Stimulated activated CD4-positive, alpha-beta T cell treated with anti-CD3 and anti-CD28 coated beads, Interleukin-2, amount 100 ng/mL, for 4 hours (primary cell): ENCODE measurements around the gene PARD3B.

Experiments
- DNase-seq: peaks from one replicate; pipeline ENCODE4 v3.0.0-alpha.2; 2020; ENCODE audit warnings: low read depth

PARD3B gene

GRCh38 chr2:204544961-204545860 lies at the start of gene PARD3B:
TSS of gene PARD3B (plus strand) at chr2:204545475. CDS start at chr2:204546000, 525 bp downstream.
- no peak for DNase-seq

- DNase-seq: no peak
Observed at GRCh38 chr2:204496779-204497178, 48.5 kb upstream of the PARD3B start.

GRCh38 chr2:204497855-204498254 lies 47.4 kb upstream of the PARD3B start:
- no peak for DNase-seq

- DNase-seq: no peak
Observed at GRCh38 chr2:204498291-204498690, 47.0 kb upstream of the PARD3B start.

GRCh38 chr2:204503869-204504268 lies 41.4 kb upstream of the PARD3B start:
- DNase-seq: no peak

- no peak for DNase-seq
Observed at GRCh38 chr2:204504594-204504993, 40.7 kb upstream of the PARD3B start.

GRCh38 chr2:204505488-204505887 lies 39.8 kb upstream of the PARD3B start:
- no peak for DNase-seq

GRCh38 chr2:204505946-204506345 lies 39.3 kb upstream of the PARD3B start:
- DNase-seq: no peak

GRCh38 chr2:204507636-204508035 lies 37.6 kb upstream of the PARD3B start:
- no peak for DNase-seq

- DNase-seq: no peak
Observed at GRCh38 chr2:204510709-204511420, 34.4 kb upstream of the PARD3B start.

GRCh38 chr2:204514439-204514838 lies 30.8 kb upstream of the PARD3B start:
- DNase-seq: no peak

GRCh38 chr2:204515416-204515815 lies 29.9 kb upstream of the PARD3B start:
- DNase-seq: no peak

- no peak for DNase-seq
Observed at GRCh38 chr2:204517154-204517553, 28.1 kb upstream of the PARD3B start.

- DNase-seq: no peak
Observed at GRCh38 chr2:204529795-204530463, 15.3 kb upstream of the PARD3B start.

GRCh38 chr2:204530464-204530805 lies 14.8 kb upstream of the PARD3B start:
- DNase-seq: no peak

- DNase-seq: no peak
Observed at GRCh38 chr2:204533629-204534370, 11.5 kb upstream of the PARD3B start.

- no peak for DNase-seq
Observed at GRCh38 chr2:204535356-204535755, 9.9 kb upstream of the PARD3B start.

GRCh38 chr2:204535764-204536163 lies 9.5 kb upstream of the PARD3B start:
- no peak for DNase-seq

- DNase-seq: no peak
Observed at GRCh38 chr2:204538182-204539018, 6.9 kb upstream of the PARD3B start.

- no peak for DNase-seq
Observed at GRCh38 chr2:204539019-204539385, 6.3 kb upstream of the PARD3B start.

GRCh38 chr2:204541637-204542036 lies 3.6 kb upstream of the PARD3B start:
- DNase-seq: no peak
